HepG2 (cell line): ENCODE data around the gene TRIM54. TPM values are rescaled to one million over a fixed set of nuclear protein-coding genes. Genes with fewer than 3 reads are reported as not detected.

Experiments
- ATAC-seq: fragments of 200-7000 bp; cut with Tn5 transposase; 3 replicates; pipeline ENCODE4 v1.9.1; 2020; ENCODE audit warnings: mild to moderate bottlenecking, moderate library complexity
- BruUV-seq: library from RNA; stranded (reverse); fragments of 400-500 nt; replicated peaks from 2 replicates; lab custom pipeline; 2021; lab: Mats Ljungman, UMichigan
- CTCF ChIA-PET: fragments of 300-600 bp; formaldehyde crosslinking; extraction: SDS; loops from one replicate; lab custom pipeline; 2021; ENCODE audit warnings: low total read pairs, inconsistent platforms, low intra/inter-chr PET ratio; lab: Yijun Ruan, JAX
- POLR2A ChIA-PET: fragments of 350-600 bp; sonication (Branson Sonifier 250); formaldehyde crosslinking; loops from one replicate; lab custom pipeline; 2020; ENCODE audit warnings: antibody characterized with exemption, inconsistent platforms; lab: Yijun Ruan, JAX
- DNase-seq: peaks from one replicate; pipeline ENCODE4 v3.0.0-alpha.2; 2015; ENCODE audit warnings: low spot score
- FAIRE-seq: peaks from 3 replicates; lab custom pipeline; 2011; peaks lifted over from hg19 to GRCh38; lab: Jason Lieb, UNC
- H2AFZ ChIP-seq: one replicate; pipeline ENCODE4 v1.6.1; 2011; ENCODE audit warnings: low read length, inconsistent platforms
- H3K27ac ChIP-seq: fragments of 300-600 bp; 3 replicates; pipeline ENCODE4 v1.8.0; 2011; ENCODE audit warnings: mixed run types, mild to moderate bottlenecking, mixed read lengths, low read length, inconsistent platforms; ENCODE audit not compliant: insufficient read depth; ENCODE audit errors: extremely low read length
- H3K27me3 ChIP-seq, 2 experiments: fragments of 200-600 bp in 1 of 2; 2 replicates in 1 of 2; 3 replicates in 1 of 2; pipeline versions ENCODE4 v1.6.0 to v1.8.0; 2011; ENCODE audit warnings: low read length in 2 of 2, mild to moderate bottlenecking in 2 of 2, moderate library complexity in 2 of 2, inconsistent platforms in 1 of 2; ENCODE audit not compliant: insufficient read depth in 2 of 2, control insufficient read depth in 1 of 2
- H3K36me3 ChIP-seq, 2 experiments: fragments of 200-600 bp in 1 of 2; replicated peaks in 1 of 2; 2 replicates in 1 of 2; 3 replicates in 1 of 2; pipeline versions ENCODE4 v1.5.1 to v1.8.0; 2011; ENCODE audit warnings: low read length in 2 of 2, inconsistent platforms in 1 of 2; ENCODE audit not compliant: insufficient read depth in 2 of 2, control insufficient read depth in 1 of 2
- H3K4me1 ChIP-seq: 2 replicates; pipeline ENCODE4 v1.5.1; 2012; ENCODE audit warnings: low read length, inconsistent platforms; ENCODE audit not compliant: insufficient read depth
- H3K4me2 ChIP-seq: 2 replicates; pipeline ENCODE4 v1.6.0; 2011; ENCODE audit warnings: low read depth, low read length, inconsistent platforms
- H3K4me3 ChIP-seq, 3 experiments: fragments of 200-600 bp in 1 of 3; sonication (generic), shearing (Covaris generic) in 1 of 3; replicated peaks in 1 of 3; 2 replicates each; pipeline ENCODE4 v1.5.1; 2011 to 2016; ENCODE audit warnings: low read length in 3 of 3, inconsistent platforms in 2 of 3, low read depth in 2 of 3, mild to moderate bottlenecking in 2 of 3, control low read depth in 1 of 3, mixed read lengths in 1 of 3; ENCODE audit not compliant: insufficient read depth in 1 of 3
- H3K79me2 ChIP-seq: one replicate; pipeline ENCODE4 v1.6.1; 2011; ENCODE audit warnings: low read length, inconsistent platforms; ENCODE audit not compliant: insufficient read depth
- H3K9ac ChIP-seq: 2 replicates; pipeline ENCODE4 v1.6.0; 2011; ENCODE audit warnings: mild to moderate bottlenecking, low read depth, low read length, inconsistent platforms; ENCODE audit not compliant: insufficient read depth
- H3K9me3 ChIP-seq: 2 replicates; pipeline ENCODE4 v1.5.1; 2012; ENCODE audit warnings: mild to moderate bottlenecking, low read length
- H4K20me1 ChIP-seq: 2 replicates; pipeline ENCODE4 v1.6.0; 2011; ENCODE audit warnings: inconsistent platforms, mild to moderate bottlenecking, low read length, moderate library complexity; ENCODE audit not compliant: insufficient read depth
- AKAP8 ChIP-seq: sonication (generic); formaldehyde crosslinking; IDR thresholded peaks from 2 replicates; pipeline ENCODE4 v1.5.1; 2020; ENCODE audit warnings: mild to moderate bottlenecking, missing genetic modification reagents
- ZNF674 ChIP-seq: sonication (generic); formaldehyde crosslinking; IDR thresholded peaks from 2 replicates; pipeline ENCODE4 v1.5.0; 2020; ENCODE audit warnings: low read depth, mild to moderate bottlenecking, missing genetic modification reagents
- WGBS: methylation state at CpG from one replicate; pipeline ENCODE4 v1.1.6; 2017; ENCODE audit warnings: low lambda C conversion rate; 5-methylcytosine and 5-hydroxymethylcytosine counted together
- in situ Hi-C: cut with HindIII; loops from 2 replicates; pipeline ENCODE4 v1.10.0; 2017; ENCODE audit warnings: low pct_unique_long_range_greater_than_20kb; ENCODE audit not compliant: extremely low pct_ligation_motif_present
- intact Hi-C: fragments of 100-400 bp; cut with micrococcal nuclease; formaldehyde crosslinking; loops from one replicate; pipeline ENCODE4 v1.10.0; 2022; ENCODE audit not compliant: unreplicated experiment
- polyA plus RNA-seq, 8 experiments: library from polyadenylated mRNA; depleted of rRNA in 3 of 8; stranded (reverse) in 7 of 8; unstranded in 1 of 8; fragments of >200 nt; fragmentation: Illumina TruSeq in 4 of 8; extraction: Trizol in 4 of 8; gene quantifications; 2 replicates each; pipeline versions ENCODE4 v1.2.1 to v1.2.3, GENCODE V29; 2011 to 2016; ENCODE audit warnings: low read depth in 4 of 8, missing spikeins in 1 of 8, mixed read lengths in 1 of 8; ENCODE audit not compliant: insufficient read depth in 1 of 8
- total RNA-seq, 5 experiments: library from RNA; depleted of rRNA; stranded (reverse); fragments of >200 nt; fragmentation: Illumina TruSeq; extraction: Trizol; gene quantifications; 2 replicates each; pipeline ENCODE4 v1.2.3, GENCODE V29; 2016; ENCODE audit warnings: low read depth in 1 of 5
- TF ChIP-seq, protein P1 (sequence below): sonication (generic); formaldehyde crosslinking; IDR thresholded peaks from 2 replicates; pipeline ENCODE4 v1.4.0; 2020; ENCODE audit warnings: mild to moderate bottlenecking, missing genetic modification reagents

The TRIM54 gene
- total and polyA plus RNA-seq, 2 of the 13 experiments (the other 11 are each of a cell fraction or from before 2014, with no cell fraction given): 0.07 to 0.13 TPM

DNA sequence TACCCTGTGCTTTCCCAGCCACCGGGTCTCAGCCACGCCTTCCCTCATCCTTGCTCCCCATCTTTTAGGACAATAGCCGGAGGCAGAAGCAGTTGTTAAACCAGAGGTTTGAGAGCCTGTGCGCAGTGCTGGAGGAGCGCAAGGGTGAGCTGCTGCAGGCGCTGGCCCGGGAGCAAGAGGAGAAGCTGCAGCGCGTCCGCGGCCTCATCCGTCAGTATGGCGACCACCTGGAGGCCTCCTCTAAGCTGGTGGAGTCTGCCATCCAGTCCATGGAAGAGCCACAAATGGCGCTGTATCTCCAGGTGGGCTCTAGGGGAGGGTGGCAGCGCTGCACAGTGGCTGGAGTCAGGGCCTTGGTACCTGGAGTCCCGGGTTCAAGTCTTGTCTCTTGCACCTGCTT, 23.3 kb downstream of the TRIM54 start:
- no peak for TF ChIP-seq ZNF674
- 0 out of 2 replicates have a peak, but pooled peaks have one; percentile 4 for TF ChIP-seq AKAP8 (CRISPR knock-in tag)
- TF ChIP-seq, protein P1, sequence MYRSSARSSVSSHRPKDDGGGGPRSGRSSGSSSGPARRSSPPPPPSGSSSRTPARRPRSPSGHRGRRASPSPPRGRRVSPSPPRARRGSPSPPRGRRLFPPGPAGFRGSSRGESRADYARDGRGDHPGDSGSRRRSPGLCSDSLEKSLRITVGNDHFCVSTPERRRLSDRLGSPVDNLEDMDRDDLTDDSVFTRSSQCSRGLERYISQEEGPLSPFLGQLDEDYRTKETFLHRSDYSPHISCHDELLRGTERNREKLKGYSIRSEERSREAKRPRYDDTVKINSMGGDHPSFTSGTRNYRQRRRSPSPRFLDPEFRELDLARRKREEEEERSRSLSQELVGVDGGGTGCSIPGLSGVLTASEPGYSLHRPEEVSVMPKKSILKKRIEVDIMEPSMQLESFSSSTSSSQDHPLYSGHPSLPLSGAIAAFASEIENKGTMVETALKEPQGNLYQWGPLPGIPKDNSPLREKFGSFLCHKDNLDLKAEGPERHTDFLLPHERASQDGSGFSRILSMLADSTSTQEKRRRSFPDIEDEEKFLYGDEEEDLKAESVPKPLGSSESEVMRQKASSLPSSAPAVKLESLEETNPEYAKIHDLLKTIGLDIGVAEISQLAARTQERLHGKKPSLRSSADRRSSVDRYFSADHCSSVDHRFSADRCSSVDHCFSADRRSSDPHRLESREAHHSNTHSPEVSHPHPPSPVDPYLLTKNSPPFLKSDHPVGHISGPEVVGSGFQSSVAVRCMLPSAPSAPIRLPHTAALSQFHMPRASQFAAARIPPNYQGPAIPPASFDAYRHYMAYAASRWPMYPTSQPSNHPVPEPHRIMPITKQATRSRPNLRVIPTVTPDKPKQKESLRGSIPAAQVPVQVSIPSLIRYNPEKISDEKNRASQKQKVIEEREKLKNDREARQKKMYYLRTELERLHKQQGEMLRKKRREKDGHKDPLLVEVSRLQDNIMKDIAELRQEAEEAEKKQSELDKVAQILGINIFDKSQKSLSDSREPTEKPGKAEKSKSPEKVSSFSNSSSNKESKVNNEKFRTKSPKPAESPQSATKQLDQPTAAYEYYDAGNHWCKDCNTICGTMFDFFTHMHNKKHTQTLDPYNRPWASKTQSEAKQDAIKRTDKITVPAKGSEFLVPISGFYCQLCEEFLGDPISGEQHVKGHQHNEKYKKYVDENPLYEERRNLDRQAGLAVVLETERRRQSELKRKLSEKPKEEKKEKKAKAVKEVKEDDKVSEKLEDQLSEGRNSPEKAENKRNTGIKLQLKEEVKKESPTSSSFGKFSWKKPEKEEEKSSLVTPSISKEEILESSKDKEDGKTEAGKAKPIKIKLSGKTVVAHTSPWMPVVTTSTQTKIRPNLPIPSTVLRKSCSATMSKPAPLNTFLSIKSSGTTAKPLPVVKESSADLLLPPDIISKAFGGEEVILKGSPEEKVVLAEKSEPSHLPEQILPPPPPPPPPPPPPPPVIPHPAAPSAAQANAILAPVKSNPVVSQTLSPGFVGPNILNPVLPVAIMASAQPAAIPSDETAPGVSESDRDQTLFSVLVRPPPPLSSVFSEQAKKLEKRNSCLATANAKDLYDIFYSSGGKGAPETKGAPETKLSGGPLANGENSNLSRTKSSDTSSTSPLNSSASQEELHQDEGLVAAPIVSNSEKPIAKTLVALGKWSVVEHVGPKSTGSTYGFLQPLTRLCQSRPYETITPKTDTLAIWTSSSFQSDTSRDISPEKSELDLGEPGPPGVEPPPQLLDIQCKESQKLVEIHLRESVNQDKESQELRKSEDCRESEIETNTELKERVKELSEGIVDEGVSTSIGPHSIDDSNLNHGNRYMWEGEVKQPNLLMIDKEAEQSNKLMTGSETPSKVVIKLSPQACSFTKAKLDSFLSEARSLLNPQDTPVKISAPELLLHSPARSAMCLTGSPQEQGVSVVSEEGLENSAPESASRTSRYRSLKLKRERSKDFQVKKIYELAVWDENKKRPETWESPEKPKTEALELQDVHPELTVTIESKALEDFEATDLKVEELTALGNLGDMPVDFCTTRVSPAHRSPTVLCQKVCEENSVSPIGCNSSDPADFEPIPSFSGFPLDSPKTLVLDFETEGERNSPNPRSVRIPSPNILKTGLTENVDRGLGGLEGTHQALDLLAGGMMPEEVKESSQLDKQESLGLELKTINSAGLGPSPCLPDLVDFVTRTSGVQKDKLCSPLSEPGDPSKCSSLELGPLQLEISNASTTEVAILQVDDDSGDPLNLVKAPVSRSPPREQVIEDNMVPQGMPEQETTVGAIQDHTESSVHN: 0 out of 2 replicates have a peak, but pooled peaks have one; percentile 3
- DNase-seq: no peak
- no peak overlapping the region for H3K4me2 ChIP-seq
- no peak; the same call in 2 of the 3 replicates for ATAC-seq
- no peak overlapping the region for H3K27ac ChIP-seq
- in situ Hi-C loops (no loop called here), intact Hi-C loops (no loop called here)
- FAIRE-seq: no peak
- POLR2A ChIA-PET: no interaction called here
- H3K79me2 ChIP-seq: no peaks in the 10 kb centered on the region
- H3K4me1 ChIP-seq: peaks cover 18% of the 10 kb centered on the region
- H3K27me3 ChIP-seq: peaks cover 0 to 5% of the 10 kb centered on the region in 2 experiments; a peak in 2 of 5 replicates
- H2AFZ ChIP-seq: no peak overlapping the region
- H3K4me3 ChIP-seq: no peak overlapping the region
- no peaks in the 10 kb centered on the region; a peak in 2 of 5 replicates for H3K36me3 ChIP-seq
- no peaks in the 10 kb centered on the region for H3K9me3 ChIP-seq
- H4K20me1 ChIP-seq: no peaks in the 10 kb centered on the region
- no TSS peak for BruUV-seq
- 80% methylated on average over 15 of the region's 16 CpGs for WGBS
- no peak overlapping the region for H3K9ac ChIP-seq
- CTCF ChIA-PET: no interaction called here
